ENCODE data around the gene ZFP14.

Gene ZFP14

GRCh38 chr19:36378625-36379509 lies at the start of gene ZFP14:
TSS of gene ZFP14 (minus strand) at chr19:36379201. CDS start at chr19:36367892, 11,309 bp downstream.
- peak within 1 kb of the TSS; percentile 82 to 88 for H3K27ac ChIP-seq
- peak; percentile 92 for DNase-seq (ENCODE audit: low spot score)
- peak within 1 kb of the TSS; percentile 83 for H3K4me3 ChIP-seq
- no peak for TF ChIP-seq CTCF (IDR thresholded peaks at IDR 0.05)

GRCh38 chr19:36423925-36424324 lies 44.9 kb upstream of the ZFP14 start:
- H3K4me3 ChIP-seq = no peak overlapping the region
- TF ChIP-seq CTCF (IDR thresholded peaks at IDR 0.05) = no peak
- DNase-seq (ENCODE audit: low spot score) = no peak
- H3K27ac ChIP-seq = no peak overlapping the region

GRCh38 chr19:36421749-36422481 lies 42.9 kb upstream of the ZFP14 start:
- DNase-seq (ENCODE audit: low spot score) = no peak
- TF ChIP-seq CTCF (IDR thresholded peaks at IDR 0.05) = no peak
- Histone ChIP-seq H3K27ac (peak overlapping the region in 1 of 2 donors; percentile 65), H3K4me3 (peak overlapping the region; percentile 67)

GRCh38 chr19:36420961-36421748 lies 42.2 kb upstream of the ZFP14 start:
- Histone ChIP-seq H3K4me3 (peak overlapping the region; percentile 67), H3K27ac (peak overlapping the region; percentile 1 to 65)
- peak; percentile 71 for DNase-seq (ENCODE audit: low spot score)
- TF ChIP-seq CTCF (IDR thresholded peaks at IDR 0.05) = no peak

- H3K4me3 ChIP-seq = peak within 1 kb of the TSS; percentile 83
- peak within 1 kb of the TSS; percentile 85 to 92 for H3K27ac ChIP-seq
- peak; percentile 80 for DNase-seq (ENCODE audit: low spot score)
- no peak for TF ChIP-seq CTCF (IDR thresholded peaks at IDR 0.05)
These were observed 39.4 kb upstream of the ZFP14 start, which contains the start of gene ZFP82 for GRCh38 chr19:36418287-36419001. TSS of gene ZFP82 (minus strand) at chr19:36418644. CDS start at chr19:36409789, 8,855 bp downstream.

- peak; percentile 66 for DNase-seq (ENCODE audit: low spot score)
- H3K4me3 ChIP-seq = peak overlapping the region; percentile 83
- TF ChIP-seq CTCF (IDR thresholded peaks at IDR 0.05) = no peak
- H3K27ac ChIP-seq = peak overlapping the region; percentile 85 to 92
These were observed 38.8 kb upstream of the ZFP14 start for GRCh38 chr19:36417752-36418286.
